Stimulated activated CD4-positive, alpha-beta T cell treated with anti-CD3 and anti-CD28 coated beads, Interleukin-1b, Interleukin-23, amount 100 ng/mL, for 24 hours (primary cell): ENCODE measurements around the gene PPP1R36.
"Not testable (repeated sequence)": the region's sequence is repeated elsewhere in the genome, so short reads cannot be mapped to it uniquely, and the experiment has no call there.

Experiments
- DNase-seq, 4 experiments: peaks; one replicate each; pipeline ENCODE4 v3.0.0-alpha.2; 2020; ENCODE audit warnings: low read depth in 4 of 4, low spot score in 1 of 4

The PPP1R36 gene

DNA sequence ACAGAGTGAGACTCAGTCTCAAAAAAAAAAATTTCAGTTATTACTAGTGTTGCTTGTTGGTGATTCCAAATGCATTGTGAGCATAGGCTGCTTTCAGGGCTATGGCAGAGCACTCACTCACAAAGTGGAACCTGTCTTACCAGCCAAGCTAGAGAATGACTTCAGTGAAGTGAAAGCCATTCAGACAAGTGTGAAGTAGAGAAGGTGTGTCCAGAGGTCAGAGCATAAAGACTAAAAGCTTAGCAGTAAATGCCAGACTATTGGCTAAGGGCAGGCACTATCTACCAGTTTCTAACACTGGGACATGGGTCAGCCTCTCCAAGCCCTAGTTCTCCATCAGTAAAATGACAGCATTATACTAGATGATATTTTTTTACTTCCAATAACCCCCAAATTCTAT is 12.7 kb downstream of the PPP1R36 start:
- DNase-seq = no peak

DNA sequence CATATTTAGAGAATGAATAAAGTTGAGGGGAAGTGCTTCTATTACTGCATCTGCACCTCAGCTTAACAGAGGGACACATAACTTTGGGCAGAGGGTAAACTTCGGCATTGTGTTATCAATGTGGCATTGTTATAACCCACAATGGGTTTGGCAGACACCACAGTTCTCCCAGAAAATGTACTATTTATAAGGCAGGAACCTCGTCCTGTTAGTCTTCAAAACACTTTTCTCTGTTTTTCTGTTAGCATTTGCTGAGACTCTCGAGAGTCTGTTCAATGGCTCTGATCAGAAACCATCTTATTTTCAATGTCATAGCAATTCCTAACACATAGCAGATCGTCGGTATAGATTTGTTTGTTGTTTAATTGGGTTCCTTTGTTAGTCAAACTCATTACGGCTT is 13.9 kb downstream of the PPP1R36 start:
- no peak for DNase-seq

DNA sequence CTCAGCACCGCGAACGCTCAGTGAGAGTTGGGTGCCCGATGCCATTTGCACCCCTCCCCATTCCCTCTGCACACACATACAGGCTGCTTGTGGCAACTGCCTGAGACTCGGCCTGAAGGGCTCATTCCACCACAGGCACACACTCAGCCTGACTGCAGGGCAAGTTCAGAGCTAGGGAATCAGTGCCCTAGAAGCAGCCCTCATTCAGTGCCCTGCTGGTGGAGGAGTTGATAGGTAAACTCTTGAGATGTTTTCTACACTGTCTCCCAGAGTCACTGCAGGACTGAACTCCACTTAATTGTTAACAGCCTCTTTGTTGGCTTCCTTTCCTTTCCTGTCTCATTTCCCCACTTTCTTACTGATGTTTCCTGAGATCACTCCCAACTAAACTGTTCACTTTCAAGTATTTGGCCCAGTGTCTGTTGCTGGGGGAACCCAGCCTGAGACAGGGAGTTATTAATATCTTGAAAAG is 16.9 kb downstream of the PPP1R36 start:
- DNase-seq = no peak

DNA sequence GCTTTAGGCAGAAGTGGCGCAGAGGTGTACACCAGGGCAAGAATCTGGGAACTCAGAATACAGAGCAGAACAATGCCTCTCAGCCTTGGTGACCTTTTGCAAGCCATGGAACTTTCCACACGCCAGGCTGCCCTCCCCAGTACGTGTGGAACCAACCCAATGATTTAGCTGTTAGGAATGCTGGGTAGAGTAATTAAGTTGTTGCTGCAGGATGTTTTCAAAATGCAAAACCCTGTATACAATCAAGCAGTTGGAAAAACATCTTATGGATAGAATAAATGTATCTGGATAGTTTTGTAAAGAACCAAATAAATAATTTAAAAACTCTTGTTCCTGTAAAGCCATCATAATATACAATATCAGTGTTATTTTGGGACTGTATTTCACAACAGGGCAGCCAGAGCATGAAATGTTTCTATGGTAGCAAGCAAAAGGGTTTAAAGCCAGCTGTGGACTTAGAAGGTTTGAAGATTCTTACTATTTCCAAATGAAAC is 19.4 kb downstream of the PPP1R36 start:
- no peak for DNase-seq

DNA sequence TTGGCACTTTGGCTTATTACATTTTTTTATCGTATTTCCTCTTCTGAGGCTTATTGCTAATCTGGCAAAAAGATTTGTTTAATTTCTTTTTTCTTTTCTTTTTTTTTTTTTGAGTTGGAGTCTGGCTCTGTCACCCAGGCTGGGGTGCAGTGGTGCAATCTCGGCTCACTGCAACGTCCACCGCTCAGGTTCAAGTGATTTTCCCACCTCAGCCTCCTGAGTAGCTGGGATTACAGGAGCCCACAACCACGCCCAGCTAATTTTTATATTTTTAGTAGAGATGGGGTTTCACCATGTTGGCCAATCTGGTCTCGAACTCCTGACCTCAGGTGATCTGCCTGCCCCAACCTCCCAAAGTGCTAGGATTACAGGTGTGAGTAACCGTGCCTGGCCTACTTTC is 19.9 kb downstream of the PPP1R36 start:
- DNase-seq = not testable (repeated sequence)

DNA sequence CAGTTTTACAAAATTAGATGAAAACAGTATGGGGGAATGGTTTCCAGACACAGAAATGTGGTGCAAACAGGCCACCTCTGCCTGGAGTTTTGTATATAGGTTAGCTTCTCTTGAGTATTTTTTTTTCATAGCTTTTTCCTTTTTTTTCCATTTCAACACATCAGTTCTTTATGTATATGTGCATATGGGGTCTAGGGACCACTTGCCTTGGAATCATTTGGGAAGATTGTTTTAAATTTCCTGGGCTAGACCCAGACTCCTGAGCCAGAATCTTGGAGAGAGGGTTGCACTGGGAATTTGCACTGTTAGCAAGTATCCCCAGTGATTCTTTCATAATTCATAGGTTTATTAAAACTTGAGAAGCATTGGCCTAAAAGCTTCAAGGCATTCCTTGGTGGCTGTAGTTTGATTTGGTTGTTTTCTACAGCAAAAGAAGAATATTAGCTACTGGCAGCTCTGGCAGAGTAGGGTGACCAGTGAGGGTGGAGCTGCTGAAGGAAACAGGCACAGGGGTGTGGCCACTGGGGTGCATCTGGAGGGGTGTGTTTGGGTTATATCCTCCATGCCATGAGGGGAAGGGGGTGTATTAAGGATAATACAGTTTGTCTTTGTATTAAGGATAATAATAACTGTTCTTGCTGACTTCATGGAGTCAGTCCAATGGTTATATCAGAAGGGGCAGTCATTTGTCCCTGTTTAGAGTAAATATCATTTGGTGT is 22.8 kb downstream of the PPP1R36 start:
- DNase-seq = no peak

DNA sequence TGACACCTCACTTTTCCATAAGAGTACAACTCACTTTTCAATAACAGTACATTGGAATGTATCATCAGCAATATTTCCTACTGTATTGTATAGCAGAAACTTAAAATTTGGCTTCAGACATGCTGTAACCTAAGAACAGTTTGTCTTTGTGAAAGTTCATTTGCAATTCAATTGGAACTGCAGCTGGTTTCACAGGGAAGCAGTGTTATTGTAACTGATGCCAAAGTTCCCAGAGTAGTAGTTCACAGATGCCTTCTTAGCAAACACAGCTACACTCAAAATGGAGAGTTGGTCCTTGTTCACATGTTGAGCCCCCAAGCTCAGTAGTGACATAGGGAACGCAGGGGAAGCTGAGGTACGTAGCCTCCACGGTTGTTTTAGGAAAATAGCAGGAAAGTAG is 23.3 kb downstream of the PPP1R36 start:
- no peak for DNase-seq

DNA sequence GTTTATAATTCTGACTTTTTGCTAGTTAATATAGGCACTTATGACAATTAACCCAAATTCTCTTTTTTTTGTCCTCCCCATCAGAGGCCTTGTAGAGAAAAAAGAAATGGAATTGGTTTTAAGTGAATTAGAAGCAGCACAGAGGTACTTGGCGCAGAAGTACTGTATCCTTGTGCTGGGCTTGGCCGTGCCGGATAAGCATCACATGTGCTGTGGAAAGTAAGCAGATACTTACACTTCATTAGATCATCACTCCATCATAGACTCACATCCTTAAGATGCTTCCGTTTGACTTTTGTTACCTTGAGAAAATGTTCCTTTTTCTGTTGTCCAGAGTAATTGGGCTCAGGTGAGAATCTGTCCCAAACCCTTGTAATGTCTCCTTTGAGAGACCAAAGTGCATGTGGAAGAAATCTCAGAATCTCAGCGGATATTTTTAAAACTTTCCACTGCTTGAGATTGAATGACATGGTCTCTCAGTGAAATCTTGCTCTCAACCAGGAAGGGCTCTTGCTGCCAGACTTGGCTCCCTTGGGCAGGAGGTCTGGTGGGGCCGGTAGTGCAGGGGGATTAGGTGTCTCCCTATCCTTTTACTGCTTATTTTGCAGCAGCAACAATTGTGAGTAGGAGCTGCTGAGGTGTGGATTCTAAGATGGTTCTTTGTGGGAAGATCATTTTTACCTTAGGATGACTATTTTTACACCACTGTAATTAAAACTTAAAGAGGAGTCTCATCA is 24.8 kb downstream of the PPP1R36 start:
- DNase-seq = no peak

DNA sequence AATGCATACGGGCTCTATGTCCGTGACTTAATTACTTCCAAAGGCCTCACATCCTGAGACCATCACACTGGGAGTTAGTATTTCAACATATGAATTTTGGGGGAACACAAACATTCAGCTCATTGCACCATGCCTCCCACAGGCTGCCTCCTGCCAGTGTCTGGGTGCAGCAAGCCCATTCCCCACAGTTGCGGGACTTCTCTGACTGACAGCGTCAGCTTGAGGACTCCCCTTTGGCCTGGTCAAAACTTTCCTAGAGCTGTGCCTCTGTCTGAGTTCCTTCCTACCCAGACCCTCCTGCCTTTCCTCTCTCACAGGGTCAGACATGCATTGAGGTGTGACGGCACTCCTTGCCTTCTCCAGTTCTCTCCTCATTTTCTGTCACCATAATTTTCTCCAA is 27.4 kb downstream of the PPP1R36 start:
- no peak for DNase-seq

DNA sequence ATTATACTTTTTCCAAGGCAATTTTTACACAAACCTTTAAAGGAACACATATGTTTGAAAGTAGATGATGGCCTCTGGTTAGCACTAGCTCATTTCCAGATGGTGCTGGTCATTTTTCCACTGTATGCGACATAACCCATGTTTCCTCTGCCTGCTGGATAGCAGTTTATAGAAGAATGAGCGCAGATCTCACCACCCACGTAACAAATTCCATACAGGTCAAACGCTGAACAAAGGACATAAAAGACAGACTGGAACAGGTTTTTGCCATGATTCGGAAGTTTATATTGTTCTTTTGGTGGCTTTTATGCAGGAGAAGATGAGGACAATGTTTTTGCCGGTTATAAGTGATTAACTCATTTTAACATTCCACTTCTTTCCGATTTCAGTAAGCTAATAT is 30.7 kb downstream of the PPP1R36 start:
- DNase-seq = no peak

DNA sequence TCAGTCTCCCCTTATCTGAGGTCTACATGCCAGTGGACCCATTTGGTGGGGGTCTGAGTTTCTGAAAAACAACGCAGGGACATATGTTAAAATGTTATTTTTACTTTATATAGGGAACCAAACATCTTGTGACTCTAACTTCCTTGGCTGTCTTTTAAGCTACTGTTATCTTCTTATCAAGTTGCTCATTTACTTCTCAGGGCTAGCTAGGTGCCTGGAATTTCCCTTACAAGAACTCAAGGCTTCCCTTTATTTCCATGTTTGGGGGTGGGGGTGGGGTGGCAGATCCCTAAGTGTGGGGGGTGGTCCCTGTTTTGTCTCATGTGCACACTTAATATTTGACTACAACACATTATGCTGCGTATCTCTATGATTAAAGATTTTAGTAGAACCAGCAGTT is 31.6 kb downstream of the PPP1R36 start:
- DNase-seq = no peak

DNA sequence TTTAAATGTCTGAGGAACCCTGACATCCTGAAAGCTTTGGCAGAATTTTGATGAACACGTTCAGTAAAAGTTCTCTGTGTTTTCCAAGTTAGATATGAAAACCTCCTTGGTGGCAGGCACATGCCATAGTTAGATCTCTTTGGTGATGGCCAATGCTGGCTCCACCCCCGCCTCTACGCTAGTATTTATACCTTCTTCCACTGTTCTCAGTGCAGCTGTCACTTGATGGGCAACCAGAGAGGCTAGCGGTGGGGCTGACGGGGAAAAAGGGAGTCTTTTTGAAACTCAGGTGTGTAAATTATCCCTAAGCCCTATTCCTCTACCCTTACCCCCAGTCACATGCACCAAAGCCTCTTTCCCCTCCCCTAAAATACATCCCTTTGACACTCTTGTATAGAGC is 32.1 kb downstream of the PPP1R36 start:
- no peak for DNase-seq

DNA sequence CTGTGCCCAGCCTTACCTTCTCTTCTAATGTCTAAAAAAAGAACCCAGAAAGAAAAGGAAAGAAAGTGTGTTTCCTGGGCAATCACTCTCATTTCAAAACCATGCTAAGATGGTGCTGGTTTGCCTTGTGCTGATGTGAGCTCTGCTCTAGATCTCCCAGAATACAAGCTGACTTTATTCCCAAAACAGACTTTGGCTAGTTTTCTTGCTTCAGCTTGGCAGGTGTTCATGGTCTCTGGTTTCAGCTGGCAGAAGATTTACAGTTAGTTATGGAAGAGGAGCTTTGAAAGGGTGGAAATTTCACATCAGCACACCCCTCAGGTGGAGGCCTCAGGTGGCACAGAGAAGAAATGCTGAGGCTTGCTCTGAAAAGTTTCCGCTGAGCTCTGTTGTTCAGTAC is 34.4 kb downstream of the PPP1R36 start:
- DNase-seq = no peak

DNA sequence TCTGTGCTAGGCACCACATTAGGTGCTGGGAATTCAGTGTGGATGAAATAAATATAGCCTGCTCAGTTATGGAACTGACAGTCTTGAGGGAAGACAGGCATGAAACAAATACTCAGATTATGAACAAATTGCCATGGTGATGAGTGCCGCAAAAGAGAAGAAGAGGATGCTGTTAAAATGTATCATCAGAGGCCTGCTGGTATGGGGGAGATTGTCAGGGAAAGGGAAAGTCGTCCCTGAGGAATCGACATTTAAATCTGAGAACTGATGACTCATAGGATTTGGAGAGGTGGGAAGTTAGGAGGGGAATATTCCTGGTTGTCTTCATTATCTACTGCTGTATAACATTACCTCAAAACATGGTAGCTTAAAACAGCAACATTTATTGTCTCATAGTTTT is 42.0 kb downstream of the PPP1R36 start:
- no peak for DNase-seq

DNA sequence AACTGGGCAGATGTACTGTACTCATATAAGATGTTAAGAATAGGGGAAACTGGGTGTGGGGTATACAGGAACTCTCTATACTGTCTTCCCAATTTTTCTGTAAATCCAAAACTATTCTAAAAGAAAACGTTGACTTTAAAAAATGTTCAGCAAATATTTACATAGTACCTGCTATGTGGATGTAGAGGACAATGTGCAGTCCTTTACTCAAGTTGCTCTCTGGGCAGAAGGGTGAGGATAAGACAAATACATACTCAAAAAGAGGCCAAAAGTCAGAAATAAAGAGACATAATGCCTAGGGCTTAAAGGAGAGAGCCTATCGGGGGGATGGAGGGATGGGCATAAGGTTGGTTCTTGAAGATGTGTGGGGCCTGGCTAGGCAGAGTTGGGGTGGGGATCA is 44.7 kb downstream of the PPP1R36 start:
- DNase-seq = no peak

DNA sequence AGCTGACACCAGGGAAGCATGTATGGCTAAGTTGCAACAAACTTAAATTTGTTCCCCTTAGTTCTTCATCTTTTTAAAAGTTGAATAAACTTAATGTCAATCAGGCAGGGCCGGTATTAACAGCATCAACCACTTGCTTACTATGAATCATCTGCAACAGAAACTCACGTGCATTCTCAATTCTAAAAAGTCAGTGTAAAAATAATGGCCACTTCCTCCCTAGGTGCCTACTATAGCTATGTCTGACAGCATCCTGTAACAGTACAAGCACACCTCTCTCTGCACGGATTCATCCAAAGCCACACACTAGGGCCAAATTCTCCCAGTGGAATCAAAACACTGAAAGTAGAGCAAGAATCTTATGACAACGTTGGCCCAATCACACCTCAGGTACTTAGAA is 48.6 kb downstream of the PPP1R36 start:
- no peak for DNase-seq

DNA sequence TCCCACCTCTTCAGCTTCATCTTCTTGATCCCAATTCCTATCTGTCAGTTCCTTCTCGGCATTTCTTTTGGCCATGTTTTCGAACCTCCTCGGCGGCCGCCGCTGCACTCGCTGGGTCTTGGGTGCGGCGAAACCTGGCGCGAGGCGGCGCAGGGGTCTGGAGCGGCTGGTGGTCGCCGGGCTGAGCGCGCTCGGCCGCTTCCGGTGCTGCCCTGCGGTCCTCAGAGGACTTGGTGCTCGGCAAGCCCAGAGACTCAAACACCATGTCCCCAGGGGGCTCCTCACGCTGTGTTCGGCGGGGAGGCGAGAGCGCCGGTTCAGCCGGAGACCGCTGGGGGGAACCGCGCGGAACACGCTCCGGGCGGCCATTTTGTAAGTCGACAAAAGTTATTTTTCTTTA is 51.8 kb downstream of the PPP1R36 start:
- DNase-seq = no peak

DNA sequence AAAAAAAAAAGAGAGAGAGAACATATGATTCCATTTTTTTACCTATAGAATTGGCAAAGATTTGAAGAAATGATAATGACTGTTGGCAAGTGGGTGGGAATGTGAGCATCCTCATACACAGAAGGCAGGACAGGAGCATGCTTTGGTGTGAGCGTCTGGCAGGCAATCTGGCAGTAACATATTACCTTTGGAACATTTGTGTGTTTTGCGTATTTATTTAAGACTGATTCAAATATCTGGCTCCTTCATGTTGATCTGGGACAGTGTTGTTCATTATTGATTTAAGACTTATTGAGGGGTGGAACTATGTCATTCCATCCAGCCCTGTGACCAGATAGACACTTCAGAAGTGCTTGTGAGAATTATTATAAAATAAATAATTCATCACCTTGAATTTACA is 53.1 kb downstream of the PPP1R36 start:
- no peak for DNase-seq

DNA sequence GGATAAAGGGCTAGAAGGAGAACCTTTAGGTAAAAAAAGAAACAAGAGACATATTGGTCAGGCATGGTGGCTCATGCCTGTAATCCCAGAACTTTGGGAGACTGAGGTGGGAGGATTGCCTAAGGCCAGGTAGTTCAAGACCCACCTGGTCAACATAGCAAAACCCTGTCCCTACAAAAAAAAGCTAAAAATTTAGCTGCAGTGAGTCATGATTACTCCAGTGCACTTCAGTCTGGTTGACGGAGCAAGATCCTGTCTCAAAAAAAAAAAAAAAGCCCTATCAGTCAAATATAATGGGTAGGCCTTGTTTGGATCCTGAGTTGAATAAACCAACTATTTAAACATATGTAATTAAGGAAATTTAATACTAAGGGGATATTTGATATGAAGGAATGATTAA is 54.2 kb downstream of the PPP1R36 start:
- DNase-seq = no peak

DNA sequence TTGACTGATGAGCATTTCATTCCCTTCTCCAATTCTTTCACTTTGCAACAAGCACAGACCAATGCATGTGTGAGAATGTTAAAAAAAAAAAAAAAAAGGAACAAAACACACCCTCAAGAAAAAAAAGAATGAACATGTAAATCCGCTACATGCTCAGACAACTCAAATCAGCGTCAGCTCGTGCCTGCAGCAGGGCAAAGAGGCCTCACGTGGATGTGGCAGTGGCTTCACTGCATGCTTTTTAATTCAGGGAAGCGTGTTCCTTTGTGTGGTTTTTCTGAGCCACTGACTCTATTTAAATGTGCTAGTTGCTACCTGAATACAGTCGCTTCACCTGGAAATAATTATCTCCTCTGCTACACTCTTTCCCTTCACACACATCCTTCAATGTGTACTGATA is 55.1 kb downstream of the PPP1R36 start:
- DNase-seq = no peak

DNA sequence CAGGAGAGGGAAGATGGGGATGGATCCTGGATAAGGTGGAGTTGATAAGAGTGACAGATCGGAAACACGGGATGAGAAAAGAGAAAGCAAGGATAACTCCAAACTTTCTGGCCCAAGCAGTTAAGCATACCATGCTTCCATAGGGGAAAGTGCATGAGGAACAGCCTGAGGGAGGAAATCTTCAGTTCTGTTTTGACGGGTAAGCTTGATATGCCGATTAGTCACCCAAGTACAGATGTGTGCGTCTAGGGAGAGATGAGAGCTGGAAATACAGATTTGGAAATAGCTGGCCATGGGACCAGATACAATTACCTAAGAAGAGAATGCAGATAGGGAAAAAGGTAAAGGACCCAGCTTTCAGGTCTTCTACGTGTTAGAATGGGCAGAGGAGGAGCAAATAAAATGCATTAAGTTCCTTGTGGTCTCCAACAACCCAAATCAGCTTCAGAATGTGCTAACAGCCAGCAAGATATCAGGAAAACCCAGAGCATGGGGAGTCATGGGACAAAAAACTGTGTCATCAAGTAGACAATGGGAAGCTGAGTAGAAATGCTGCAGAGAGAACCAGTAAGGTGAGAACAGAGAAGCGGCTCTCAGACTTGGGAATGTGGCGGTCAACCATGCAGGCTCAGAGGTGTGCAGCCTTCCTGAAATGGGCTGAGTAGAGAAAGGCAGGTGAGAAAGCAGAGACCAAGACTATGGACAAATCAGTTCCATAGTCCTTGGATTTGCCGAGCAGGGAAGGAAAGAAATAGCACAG is 56.3 kb downstream of the PPP1R36 start:
- DNase-seq = no peak
